Endothelial cell of umbilical vein (primary cell): ENCODE measurements around the gene CBLB. TPM values are rescaled to one million over a fixed set of nuclear protein-coding genes. Genes with fewer than 3 reads are reported as not detected.

Experiments used
- BruUV-seq: library from RNA; stranded (reverse); fragments of 400-500 nt; replicated peaks from 2 replicates; lab custom pipeline; 2021; lab: Mats Ljungman, UMichigan
- CTCF ChIA-PET: fragments of 300-600, 350-600 bp; sonication (Branson Sonifier 250); formaldehyde crosslinking; loops from one replicate; lab custom pipeline; 2021; ENCODE audit warnings: antibody characterized with exemption, inconsistent platforms; lab: Charles Lee
- POLR2A ChIA-PET: fragments of 300-600, 350-600 bp; sonication (Branson Sonifier 250); formaldehyde crosslinking; loops from one replicate; lab custom pipeline; 2021; ENCODE audit warnings: antibody characterized with exemption, inconsistent platforms; lab: Charles Lee
- DNase-seq: peaks from one replicate; pipeline ENCODE4 v3.0.0-alpha.2; 2011; ENCODE audit warnings: low read depth, low spot score
- FAIRE-seq: peaks from 2 replicates; lab custom pipeline; 2011; peaks lifted over from hg19 to GRCh38; lab: Jason Lieb, UNC
- H2AFZ ChIP-seq: 2 replicates; pipeline ENCODE4 v1.6.0; 2012; ENCODE audit warnings: low read depth, low read length, control low read depth, inconsistent platforms
- H3K27ac ChIP-seq: 2 replicates; pipeline ENCODE4 v1.5.1; 2011; ENCODE audit warnings: low read depth, mild to moderate bottlenecking, control low read depth, low read length, moderate library complexity; ENCODE audit not compliant: insufficient read depth
- H3K27me3 ChIP-seq, 2 experiments: 2 replicates each; pipeline versions ENCODE4 v1.6.0 to v1.6.1; 2011; ENCODE audit warnings: low read length in 2 of 2, mixed read lengths in 1 of 2; ENCODE audit not compliant: control insufficient read depth in 2 of 2, insufficient read depth in 2 of 2
- H3K36me3 ChIP-seq, 2 experiments: 2 replicates in 1 of 2; 3 replicates in 1 of 2; pipeline ENCODE4 v1.5.1; 2011; ENCODE audit warnings: low read length in 2 of 2, mild to moderate bottlenecking in 1 of 2, moderate library complexity in 1 of 2; ENCODE audit not compliant: control insufficient read depth in 2 of 2, insufficient read depth in 2 of 2; ENCODE audit errors: extremely low read depth in 1 of 2
- H3K4me1 ChIP-seq: 3 replicates; pipeline ENCODE4 v1.5.1; 2011; ENCODE audit warnings: mild to moderate bottlenecking, low read length; ENCODE audit not compliant: control insufficient read depth, insufficient read depth; ENCODE audit errors: extremely low read depth
- H3K4me2 ChIP-seq: 2 replicates; pipeline ENCODE4 v1.6.1; 2011; ENCODE audit warnings: low read length, control low read depth, mixed read lengths; ENCODE audit not compliant: insufficient read depth
- H3K4me3 ChIP-seq, 3 experiments: fragments of 200-600 bp in 1 of 3; sonication (generic), shearing (Covaris generic) in 1 of 3; replicated peaks in 1 of 3; 2 replicates each; pipeline ENCODE4 v1.5.1; 2011 to 2016; ENCODE audit warnings: control low read depth in 3 of 3, low read length in 3 of 3, mild to moderate bottlenecking in 2 of 3, inconsistent platforms in 1 of 3, low read depth in 1 of 3, moderate library complexity in 1 of 3; ENCODE audit not compliant: insufficient read depth in 1 of 3
- H3K79me2 ChIP-seq: 2 replicates; pipeline ENCODE4 v1.6.0; 2012; ENCODE audit warnings: low read length, inconsistent platforms; ENCODE audit not compliant: control insufficient read depth, insufficient read depth
- H3K9ac ChIP-seq: replicated peaks from 2 replicates; pipeline ENCODE3; 2011; ENCODE audit warnings: low read length, control low read depth; ENCODE audit not compliant: insufficient read depth; ENCODE audit errors: extremely low read depth
- H3K9me1 ChIP-seq: replicated peaks from 3 replicates; pipeline ENCODE4 v1.6.0; 2011; ENCODE audit warnings: mild to moderate bottlenecking, low read length; ENCODE audit not compliant: control insufficient read depth, insufficient read depth; ENCODE audit errors: extremely low read depth
- H3K9me3 ChIP-seq: replicated peaks from 2 replicates; pipeline ENCODE4 v1.5.1; 2012; ENCODE audit warnings: low read length, inconsistent platforms; ENCODE audit not compliant: control insufficient read depth, insufficient read depth
- H4K20me1 ChIP-seq: replicated peaks from 2 replicates; pipeline ENCODE3; 2011; ENCODE audit warnings: mild to moderate bottlenecking, low read length; ENCODE audit not compliant: control insufficient read depth, insufficient read depth; ENCODE audit errors: extremely low read depth
- CTCF ChIP-seq, 2 donors: IDR thresholded peaks; 1 replicate in 1 of 2; 2 replicates in 1 of 2; pipeline ENCODE4 v1.5.1; 2011; ENCODE audit warnings: low read length in 2 of 2, mild to moderate bottlenecking in 2 of 2, moderate library complexity in 2 of 2, control low read depth in 1 of 2, inconsistent platforms in 1 of 2, low read depth in 1 of 2; ENCODE audit not compliant: insufficient read depth in 1 of 2; ENCODE audit errors: extremely low read depth in 1 of 2
- EZH2 ChIP-seq: IDR thresholded peaks from 2 replicates; pipeline ENCODE4 v1.6.1; 2012; ENCODE audit warnings: borderline replicate concordance, low read depth, mild to moderate bottlenecking, moderate library complexity, low read length, inconsistent platforms; ENCODE audit not compliant: severe bottlenecking
- FOS ChIP-seq: IDR thresholded peaks from 2 replicates; pipeline ENCODE4 v1.6.1; 2011; ENCODE audit warnings: mild to moderate bottlenecking, low read length, moderate library complexity, borderline replicate concordance; ENCODE audit not compliant: insufficient read depth
- GATA2 ChIP-seq: IDR thresholded peaks from 2 replicates; pipeline ENCODE4 v1.7.0; 2011; ENCODE audit warnings: low read depth, mild to moderate bottlenecking, moderate library complexity, mixed read lengths, low read length; ENCODE audit not compliant: insufficient read length, insufficient read depth
- JUN ChIP-seq: IDR thresholded peaks from 2 replicates; pipeline ENCODE4 v1.6.1; 2011; ENCODE audit warnings: borderline replicate concordance, low read depth; ENCODE audit not compliant: insufficient read length, insufficient read depth
- MAX ChIP-seq: IDR thresholded peaks from 2 replicates; pipeline ENCODE4 v1.6.1; 2011; ENCODE audit not compliant: insufficient read depth, insufficient read length
- MYC ChIP-seq: IDR thresholded peaks from one replicate; pipeline ENCODE4 v1.6.1; 2011; ENCODE audit warnings: mild to moderate bottlenecking, low read depth, low read length
- POLR2A ChIP-seq: IDR thresholded peaks from 2 replicates; pipeline ENCODE4 v1.6.1; 2012; ENCODE audit warnings: low read depth, mild to moderate bottlenecking, control low read depth, low read length
- POLR2AphosphoS5 ChIP-seq: IDR thresholded peaks from 2 replicates; pipeline ENCODE4 v1.6.1; 2012; ENCODE audit warnings: low read depth, mild to moderate bottlenecking, control low read depth, low read length, moderate library complexity; ENCODE audit not compliant: insufficient read depth
- dilution Hi-C: fragments of 300-500 bp; cut with MboI; formaldehyde crosslinking; loops from one replicate; pipeline ENCODE4 v1.15.0; 2019; ENCODE audit warnings: low sequenced_read_pairs; ENCODE audit not compliant: extremely low pct_ligation_motif_present
- intact Hi-C: fragments of 100-400 bp; cut with micrococcal nuclease; formaldehyde crosslinking; loops from one replicate; pipeline ENCODE4 v1.10.0; 2022
- polyA plus RNA-seq, 4 experiments: library from polyadenylated mRNA; depleted of rRNA in 3 of 4; stranded (reverse) in 3 of 4; unstranded in 1 of 4; fragments of >200 nt; gene quantifications; 2 replicates each; pipeline versions ENCODE4 v1.2.1 to v1.2.3, GENCODE V29; 2011 to 2012; ENCODE audit warnings: missing spikeins in 1 of 4
- total RNA-seq: library from RNA; stranded (reverse); gene quantifications from 2 replicates; pipeline ENCODE4 v1.2.3, GENCODE V29; 2021

Gene CBLB
- total and polyA plus RNA-seq, 2 donors (not counting 3 experiments of a cell fraction or from before 2014, with no cell fraction given): 17.8 to 39.6 TPM

- peaks cover 3% of the 10 kb centered on the region for H4K20me1 ChIP-seq
- DNase-seq (peak; percentile 40), FAIRE-seq (no peak)
- no peak overlapping the region for H3K4me2 ChIP-seq
- ChIA-PET POLR2A (no interaction called here), CTCF (interaction anchor here (0.9 to 1.2 kb wide), 2 partner anchors 9 to 13 kb away, joined by 3 read pairs; no protein-coding TSS in a partner anchor)
- no peak for TF ChIP-seq POLR2A
- TF ChIP-seq CTCF (IDR thresholded peaks at IDR 0.05; ENCODE audit: extremely low read depth in 1 of 2, insufficient read depth in 1 of 2, low read depth in 1 of 2, low read length in 2 of 2): no peak
- TF ChIP-seq JUN: no peak
- no peak for TF ChIP-seq FOS
- TF ChIP-seq MAX: no peak
- no peak for TF ChIP-seq MYC
- TF ChIP-seq POLR2AphosphoS5: no peak
- no peak for TF ChIP-seq EZH2
- no peak for TF ChIP-seq GATA2
- no peaks in the 10 kb centered on the region for H3K9me1 ChIP-seq
- peaks cover 3% of the 10 kb centered on the region for H3K79me2 ChIP-seq
- no peak overlapping the region for H3K9ac ChIP-seq
- intact Hi-C loops: no loop called here
- H3K4me3 ChIP-seq: no peak overlapping the region
- dilution Hi-C loops: no loop called here
- BruUV-seq: no TSS peak
- no peak overlapping the region for H2AFZ ChIP-seq
- no peaks in the 10 kb centered on the region for H3K36me3 ChIP-seq
- no peaks in the 10 kb centered on the region for H3K9me3 ChIP-seq
- H3K4me1 ChIP-seq: peaks cover 13% of the 10 kb centered on the region
- no peak overlapping the region for H3K27ac ChIP-seq
- no peaks in the 10 kb centered on the region for H3K27me3 ChIP-seq
These were observed 59.5 kb downstream of the CBLB start for GRCh38 chr3:105809208-105809888.
